Panc1 (cell line): ENCODE measurements around the gene RPL27A. TPM values are rescaled to one million over a fixed set of nuclear protein-coding genes. Genes with fewer than 3 reads are reported as not detected.

Experiments
- ATAC-seq: fragments of 200-7000 bp; cut with Tn5 transposase; 2 replicates; pipeline ENCODE4 v1.9.1; 2020; ENCODE audit warnings: mild to moderate bottlenecking, moderate library complexity
- BruUV-seq: library from RNA; stranded (reverse); fragments of 400-500 nt; replicated peaks from 2 replicates; lab custom pipeline; 2021; lab: Mats Ljungman, UMichigan
- CTCF ChIA-PET: fragments of 300-600 bp; sonication (Branson Sonifier 250); formaldehyde crosslinking; loops from one replicate; lab custom pipeline; 2022; ENCODE audit warnings: antibody characterized with exemption; lab: Charles Lee
- POLR2A ChIA-PET: fragments of 300-600 bp; sonication (Branson Sonifier 250); formaldehyde crosslinking; loops from one replicate; lab custom pipeline; 2022; ENCODE audit warnings: antibody characterized with exemption; lab: Charles Lee
- DNase-seq: peaks from one replicate; pipeline ENCODE4 v3.0.0-alpha.2; 2010; ENCODE audit warnings: low read depth, low spot score
- H3K27ac ChIP-seq: 2 replicates; pipeline ENCODE4 v1.5.1; 2011; ENCODE audit warnings: mild to moderate bottlenecking, low read length, inconsistent platforms
- H3K27me3 ChIP-seq: fragments of 200-500 bp; sonication (Bioruptor generic); 2 replicates; pipeline ENCODE4 v1.6.0; 2014; ENCODE audit warnings: low read length, inconsistent platforms; ENCODE audit not compliant: control insufficient read depth, insufficient read depth
- H3K36me3 ChIP-seq: fragments of 200-500 bp; sonication (Bioruptor generic); 2 replicates; pipeline ENCODE4 v1.5.1; 2014; ENCODE audit warnings: inconsistent platforms, mild to moderate bottlenecking, low read length, moderate library complexity; ENCODE audit not compliant: control insufficient read depth, insufficient read depth
- H3K4me1 ChIP-seq: 2 replicates; pipeline ENCODE4 v1.5.1; 2011; ENCODE audit warnings: inconsistent platforms, mild to moderate bottlenecking, low read length, moderate library complexity; ENCODE audit not compliant: control insufficient read depth, insufficient read depth
- H3K4me3 ChIP-seq, 2 experiments: 2 replicates each; pipeline ENCODE4 v1.5.1; 2011 to 2012; ENCODE audit warnings: low read depth in 2 of 2, low read length in 2 of 2, mild to moderate bottlenecking in 2 of 2, inconsistent platforms in 1 of 2, moderate library complexity in 1 of 2
- H3K9me3 ChIP-seq: fragments of 200-500 bp; sonication (Bioruptor generic); 2 replicates; pipeline ENCODE4 v1.5.1; 2014; ENCODE audit warnings: low read depth, mild to moderate bottlenecking, inconsistent platforms, low read length, moderate library complexity; ENCODE audit not compliant: control insufficient read depth, insufficient read depth
- POLR2AphosphoS5 ChIP-seq: IDR thresholded peaks from 2 replicates; pipeline ENCODE4 v1.6.1; 2012; ENCODE audit warnings: mild to moderate bottlenecking, low read depth, low read length, moderate library complexity
- SIN3A ChIP-seq: IDR thresholded peaks from 2 replicates; pipeline ENCODE4 v1.6.1; 2012; ENCODE audit warnings: low read depth, mild to moderate bottlenecking, low read length, moderate library complexity, borderline replicate concordance; ENCODE audit not compliant: insufficient read depth
- TCF7L2 ChIP-seq: IDR thresholded peaks from 2 replicates; pipeline ENCODE4 v1.6.1; 2011; ENCODE audit warnings: mild to moderate bottlenecking, low read depth, low read length, inconsistent platforms
- in situ Hi-C: cut with HindIII; loops from 2 replicates; pipeline ENCODE4 v1.10.0; 2016; ENCODE audit warnings: low sequenced_read_pairs, low pct_unique_long_range_greater_than_20kb
- intact Hi-C: fragments of 100-400 bp; cut with micrococcal nuclease; formaldehyde crosslinking; loops from one replicate; pipeline ENCODE4 v1.10.0; 2022; ENCODE audit not compliant: unreplicated experiment
- total RNA-seq: library from RNA; stranded (reverse); gene quantifications from one replicate; pipeline ENCODE4 v1.2.1, GENCODE V29; 2021; ENCODE audit not compliant: unreplicated experiment
- TF ChIP-seq, protein P1 (sequence below), 2 experiments: IDR thresholded peaks; 2 replicates each; pipeline ENCODE4 v1.6.1; 2011 to 2012; ENCODE audit warnings: low read depth in 2 of 2, control low read depth in 1 of 2, low read length in 1 of 2, mild to moderate bottlenecking in 1 of 2, moderate library complexity in 1 of 2; ENCODE audit not compliant: insufficient read depth in 1 of 2
- TF ChIP-seq, protein P2 (sequence below): fragments of 450-650 bp; IDR thresholded peaks from 2 replicates; pipeline ENCODE4 v1.5.1; 2017; ENCODE audit warnings: mild to moderate bottlenecking

RPL27A gene
- total RNA-seq, 1 experiment from 2014 or later: 1,115 TPM

DNA sequence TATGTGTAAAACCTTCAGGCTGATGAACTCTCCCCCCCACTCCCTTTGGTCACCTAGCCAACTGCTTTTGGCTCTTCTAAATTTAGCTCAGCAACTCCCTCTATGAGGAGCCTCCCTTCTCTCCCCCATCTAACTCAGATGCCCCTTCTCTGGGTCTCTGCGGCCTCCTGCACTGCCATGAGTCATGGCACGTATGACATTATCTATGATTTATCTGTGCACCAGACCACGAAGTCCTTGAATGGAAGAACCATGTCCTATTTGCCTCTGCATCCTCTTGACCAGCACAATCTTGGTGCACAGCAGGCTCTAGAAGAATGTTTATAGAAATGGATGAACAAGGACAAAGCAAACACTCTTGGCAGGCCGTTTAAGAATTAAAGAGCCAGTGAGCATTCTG, 46.0 kb downstream of the RPL27A start:
- Histone ChIP-seq H3K27me3 (no peaks in the 10 kb centered on the region), H3K4me3 (no peak overlapping the region), H3K27ac (no peak overlapping the region), H3K4me1 (peaks cover 3% of the 10 kb centered on the region; the same call in 1 of the 2 replicates), H3K9me3 (no peaks in the 10 kb centered on the region), H3K36me3 (no peaks in the 10 kb centered on the region)
- intact Hi-C loops: no loop called here
- ATAC-seq (no peak), DNase-seq (no peak)
- ChIA-PET CTCF (no interaction called here), POLR2A (no interaction called here)
- TSS peak; percentile 10 for BruUV-seq
- in situ Hi-C loops: no loop called here
- TF ChIP-seq, protein P1, sequence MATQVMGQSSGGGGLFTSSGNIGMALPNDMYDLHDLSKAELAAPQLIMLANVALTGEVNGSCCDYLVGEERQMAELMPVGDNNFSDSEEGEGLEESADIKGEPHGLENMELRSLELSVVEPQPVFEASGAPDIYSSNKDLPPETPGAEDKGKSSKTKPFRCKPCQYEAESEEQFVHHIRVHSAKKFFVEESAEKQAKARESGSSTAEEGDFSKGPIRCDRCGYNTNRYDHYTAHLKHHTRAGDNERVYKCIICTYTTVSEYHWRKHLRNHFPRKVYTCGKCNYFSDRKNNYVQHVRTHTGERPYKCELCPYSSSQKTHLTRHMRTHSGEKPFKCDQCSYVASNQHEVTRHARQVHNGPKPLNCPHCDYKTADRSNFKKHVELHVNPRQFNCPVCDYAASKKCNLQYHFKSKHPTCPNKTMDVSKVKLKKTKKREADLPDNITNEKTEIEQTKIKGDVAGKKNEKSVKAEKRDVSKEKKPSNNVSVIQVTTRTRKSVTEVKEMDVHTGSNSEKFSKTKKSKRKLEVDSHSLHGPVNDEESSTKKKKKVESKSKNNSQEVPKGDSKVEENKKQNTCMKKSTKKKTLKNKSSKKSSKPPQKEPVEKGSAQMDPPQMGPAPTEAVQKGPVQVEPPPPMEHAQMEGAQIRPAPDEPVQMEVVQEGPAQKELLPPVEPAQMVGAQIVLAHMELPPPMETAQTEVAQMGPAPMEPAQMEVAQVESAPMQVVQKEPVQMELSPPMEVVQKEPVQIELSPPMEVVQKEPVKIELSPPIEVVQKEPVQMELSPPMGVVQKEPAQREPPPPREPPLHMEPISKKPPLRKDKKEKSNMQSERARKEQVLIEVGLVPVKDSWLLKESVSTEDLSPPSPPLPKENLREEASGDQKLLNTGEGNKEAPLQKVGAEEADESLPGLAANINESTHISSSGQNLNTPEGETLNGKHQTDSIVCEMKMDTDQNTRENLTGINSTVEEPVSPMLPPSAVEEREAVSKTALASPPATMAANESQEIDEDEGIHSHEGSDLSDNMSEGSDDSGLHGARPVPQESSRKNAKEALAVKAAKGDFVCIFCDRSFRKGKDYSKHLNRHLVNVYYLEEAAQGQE (IDR thresholded peaks at IDR 0.05; ENCODE audit: insufficient read depth in 1 of 2, low read depth in 2 of 2, low read length in 1 of 2): no peak
- TF ChIP-seq, protein P2, sequence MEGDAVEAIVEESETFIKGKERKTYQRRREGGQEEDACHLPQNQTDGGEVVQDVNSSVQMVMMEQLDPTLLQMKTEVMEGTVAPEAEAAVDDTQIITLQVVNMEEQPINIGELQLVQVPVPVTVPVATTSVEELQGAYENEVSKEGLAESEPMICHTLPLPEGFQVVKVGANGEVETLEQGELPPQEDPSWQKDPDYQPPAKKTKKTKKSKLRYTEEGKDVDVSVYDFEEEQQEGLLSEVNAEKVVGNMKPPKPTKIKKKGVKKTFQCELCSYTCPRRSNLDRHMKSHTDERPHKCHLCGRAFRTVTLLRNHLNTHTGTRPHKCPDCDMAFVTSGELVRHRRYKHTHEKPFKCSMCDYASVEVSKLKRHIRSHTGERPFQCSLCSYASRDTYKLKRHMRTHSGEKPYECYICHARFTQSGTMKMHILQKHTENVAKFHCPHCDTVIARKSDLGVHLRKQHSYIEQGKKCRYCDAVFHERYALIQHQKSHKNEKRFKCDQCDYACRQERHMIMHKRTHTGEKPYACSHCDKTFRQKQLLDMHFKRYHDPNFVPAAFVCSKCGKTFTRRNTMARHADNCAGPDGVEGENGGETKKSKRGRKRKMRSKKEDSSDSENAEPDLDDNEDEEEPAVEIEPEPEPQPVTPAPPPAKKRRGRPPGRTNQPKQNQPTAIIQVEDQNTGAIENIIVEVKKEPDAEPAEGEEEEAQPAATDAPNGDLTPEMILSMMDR: no peak
- TF ChIP-seq POLR2AphosphoS5 (no peak), SIN3A (no peak), TCF7L2 (no peak)

DNA sequence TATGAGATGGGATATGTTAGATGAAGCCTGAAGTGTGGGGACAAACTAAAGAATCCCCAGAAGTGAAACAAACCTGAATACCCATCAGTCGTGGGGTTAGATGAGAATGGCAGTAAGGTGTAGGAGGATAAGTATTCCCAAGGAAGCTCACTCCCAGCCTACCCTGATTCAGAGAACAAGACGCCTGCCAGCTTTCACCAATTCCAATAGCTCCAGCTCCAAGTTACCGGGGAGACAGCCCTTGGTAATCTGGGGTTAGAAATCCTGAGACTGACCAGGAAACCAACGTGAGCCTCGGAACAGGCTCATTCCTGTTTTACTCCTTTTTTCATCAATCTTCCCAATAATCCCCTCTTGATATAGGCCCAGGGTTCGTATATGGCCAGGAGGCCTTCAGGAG, 46.5 kb downstream of the RPL27A start:
- Histone ChIP-seq H3K9me3 (no peaks in the 10 kb centered on the region), H3K27me3 (no peaks in the 10 kb centered on the region), H3K4me1 (peaks cover 3% of the 10 kb centered on the region; the same call in 1 of the 2 replicates), H3K36me3 (no peaks in the 10 kb centered on the region), H3K27ac (no peak overlapping the region), H3K4me3 (no peak overlapping the region)
- in situ Hi-C loops (no loop called here), intact Hi-C loops (no loop called here)
- TF ChIP-seq SIN3A (no peak), TCF7L2 (no peak), POLR2AphosphoS5 (no peak)
- TF ChIP-seq, protein P2: no peak
- TF ChIP-seq, protein P1 (IDR thresholded peaks at IDR 0.05; ENCODE audit: insufficient read depth in 1 of 2, low read depth in 2 of 2, low read length in 1 of 2): no peak
- ATAC-seq: no peak
- CTCF ChIA-PET: no interaction called here
- DNase-seq: no peak
- POLR2A ChIA-PET: no interaction called here
- BruUV-seq: no TSS peak
